ENCODE data around the gene CSNK1G1.

Gene CSNK1G1

GRCh38 chr15:64149893-64150578 lies 205.9 kb downstream of the CSNK1G1 start:
- no peak for DNase-seq

DNA sequence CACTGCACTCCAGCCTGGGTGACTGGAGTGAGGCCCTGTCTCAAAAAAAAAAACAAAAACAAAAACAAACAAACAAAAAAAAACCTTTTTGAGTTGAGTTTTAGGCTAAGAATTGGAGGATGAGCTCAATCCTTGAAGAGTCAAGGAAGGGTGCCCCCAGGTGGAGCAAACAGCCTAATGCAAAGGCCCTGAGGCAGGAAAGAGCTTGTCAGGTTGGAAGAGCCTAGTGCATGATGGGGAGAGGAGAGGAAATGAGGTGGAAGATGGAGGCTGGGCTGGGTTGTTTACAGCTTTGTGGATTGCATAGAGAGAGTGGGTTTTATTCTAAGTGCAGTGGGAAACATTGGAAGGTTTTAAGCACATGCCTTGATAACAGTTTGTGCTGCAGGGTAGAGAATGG lies 206.5 kb downstream of the CSNK1G1 start:
- no peak for DNase-seq

DNA sequence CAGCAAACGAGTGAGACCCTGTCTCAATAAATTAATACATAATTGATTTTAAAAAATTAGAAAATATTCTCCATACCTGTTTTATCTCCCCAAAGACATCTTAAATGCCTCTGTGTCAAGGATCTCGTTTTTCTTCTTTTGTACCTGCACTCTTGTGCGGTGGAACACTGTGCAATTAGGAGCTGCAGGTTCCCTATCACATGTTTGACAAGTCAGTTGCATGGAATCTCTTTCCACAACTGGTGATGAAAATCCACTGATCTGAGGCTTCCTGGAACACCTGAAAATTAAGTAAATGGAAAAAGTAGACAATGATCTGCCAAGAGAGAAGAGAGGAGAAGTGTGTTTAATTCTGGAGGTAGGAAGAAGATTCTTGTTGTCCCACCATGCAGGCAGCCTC lies 207.4 kb downstream of the CSNK1G1 start:
- no peak for DNase-seq

DNA sequence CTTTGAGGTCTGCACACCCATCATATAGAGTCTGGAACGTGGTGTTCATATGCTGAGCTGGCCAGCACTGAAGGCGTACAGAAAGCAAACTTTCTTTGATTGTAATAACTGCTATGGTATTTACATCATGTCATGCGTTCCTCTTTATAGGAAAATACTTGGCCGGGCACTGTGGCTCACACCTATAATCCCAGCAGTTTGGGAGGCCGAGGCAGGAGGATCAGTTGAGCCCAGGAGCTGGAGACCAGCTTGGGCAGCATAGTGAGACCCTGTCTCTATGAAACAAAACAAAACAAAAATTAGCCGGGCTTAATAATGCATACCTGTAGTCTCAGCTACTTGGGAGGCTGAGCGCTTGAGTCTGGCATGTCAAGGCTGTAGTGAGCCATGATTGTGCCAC lies 207.8 kb downstream of the CSNK1G1 start:
- no peak for DNase-seq

- no peak for DNase-seq
Measured at GRCh38 chr15:64146885-64147681, 208.9 kb downstream of the CSNK1G1 start.

- no peak for DNase-seq
Measured at GRCh38 chr15:64146520-64146884, 209.5 kb downstream of the CSNK1G1 start.

GRCh38 chr15:64146041-64146440 lies 209.9 kb downstream of the CSNK1G1 start:
- DNase-seq: no peak

GRCh38 chr15:64144565-64145281 lies 211.2 kb downstream of the CSNK1G1 start:
- no peak for DNase-seq

DNA sequence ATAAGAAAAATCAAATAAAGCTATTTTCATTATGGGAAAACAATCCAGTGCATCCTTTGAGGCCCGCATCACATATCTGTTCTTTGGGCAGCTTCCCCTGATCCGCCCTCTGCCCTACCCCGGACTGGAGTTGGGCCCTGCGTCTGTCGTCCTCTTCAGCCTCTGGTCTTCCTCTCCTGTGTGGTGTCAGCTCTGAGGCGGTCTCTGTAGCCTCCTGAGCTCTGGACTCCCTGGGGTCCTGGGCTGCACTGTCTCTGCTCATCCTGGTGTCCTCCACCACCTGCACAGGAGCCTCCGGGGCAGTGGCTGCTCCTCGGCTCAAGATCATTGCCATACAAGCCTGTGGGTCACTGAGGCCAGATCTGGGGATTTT lies 211.8 kb downstream of the CSNK1G1 start:
- no peak for DNase-seq

- no peak for DNase-seq
Measured at GRCh38 chr15:64143276-64143675, 212.7 kb downstream of the CSNK1G1 start.

DNA sequence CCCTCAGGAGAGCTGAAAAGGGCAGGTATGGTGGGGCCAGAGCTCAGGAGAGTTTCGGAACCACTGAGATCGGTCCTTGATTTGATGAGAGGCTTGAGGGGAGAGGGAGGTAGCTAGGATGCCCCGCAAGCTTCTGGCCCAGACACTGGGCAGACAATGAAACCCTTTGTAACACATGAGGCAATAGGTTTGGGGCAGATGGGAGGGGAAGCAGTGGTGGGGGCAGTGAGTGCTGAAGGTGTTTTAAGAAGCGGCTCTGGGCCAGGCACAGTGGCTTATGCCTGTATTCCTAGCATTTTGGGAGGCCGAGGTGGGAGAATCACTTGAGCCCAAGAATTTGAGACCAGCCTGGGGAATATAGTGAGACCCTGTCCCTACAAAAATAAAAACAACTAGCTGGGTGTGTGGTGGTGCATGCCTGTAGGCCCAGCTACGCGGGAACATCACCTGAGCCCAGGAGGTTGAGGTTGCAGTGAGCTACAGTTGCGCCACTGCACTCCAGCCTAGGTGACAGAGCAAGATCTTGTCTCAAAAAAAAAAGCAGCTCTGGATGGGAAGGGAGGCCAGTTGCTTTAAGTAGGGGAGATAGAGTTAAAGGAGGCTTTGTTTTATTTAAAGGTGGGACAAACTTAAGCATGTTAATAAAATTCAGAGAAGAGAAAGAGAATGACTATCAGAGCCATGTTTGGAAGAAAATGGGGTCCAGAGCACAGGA lies 214.0 kb downstream of the CSNK1G1 start:
- DNase-seq: no peak

- DNase-seq: no peak
Measured at GRCh38 chr15:64138331-64138941, 217.5 kb downstream of the CSNK1G1 start.

GRCh38 chr15:64137226-64137833 lies 218.6 kb downstream of the CSNK1G1 start:
- DNase-seq: no peak

DNA sequence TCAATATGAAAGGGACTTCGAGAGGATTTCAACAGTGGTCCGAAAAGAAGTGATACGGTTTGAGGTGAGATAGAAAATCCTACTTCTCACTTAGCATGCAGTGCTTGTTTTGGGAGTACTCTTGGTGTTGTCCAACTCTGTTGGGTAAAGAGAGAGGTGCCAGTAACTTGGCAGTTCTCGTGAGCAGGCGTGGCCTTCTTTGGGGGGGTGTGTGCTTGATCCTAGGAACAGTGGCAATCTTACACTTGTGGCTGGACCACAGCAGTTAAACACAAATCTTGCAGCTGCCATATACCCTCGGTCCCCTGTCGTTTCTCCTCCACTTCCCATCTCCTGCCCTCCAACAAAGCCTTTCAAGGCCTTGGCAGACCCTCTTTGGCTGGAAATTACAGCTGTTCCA lies 219.6 kb downstream of the CSNK1G1 start:
- DNase-seq: no peak

GRCh38 chr15:64134345-64134829 lies 221.6 kb downstream of the CSNK1G1 start:
- no peak for DNase-seq

GRCh38 chr15:64133623-64134344 lies 222.2 kb downstream of the CSNK1G1 start:
- no peak for DNase-seq

GRCh38 chr15:64132217-64132616 lies 223.8 kb downstream of the CSNK1G1 start:
- DNase-seq: no peak

DNA sequence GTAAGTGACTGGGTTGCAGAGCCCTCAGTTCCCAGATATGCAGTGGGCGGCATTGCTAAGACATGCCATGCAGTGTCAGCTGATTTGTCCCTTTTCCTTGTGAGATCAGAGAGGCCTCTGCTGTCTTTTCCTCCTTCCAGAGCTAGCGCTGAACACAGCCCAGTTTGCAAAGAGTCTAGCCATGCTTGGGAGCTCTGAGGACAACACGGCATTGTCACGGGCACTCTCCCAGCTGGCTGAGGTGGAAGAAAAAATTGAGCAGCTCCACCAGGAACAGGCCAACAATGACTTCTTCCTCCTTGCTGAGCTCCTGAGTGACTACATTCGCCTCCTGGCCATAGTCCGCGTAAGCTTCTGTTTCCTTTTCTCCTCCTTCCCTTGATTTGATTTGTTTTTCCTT lies 224.4 kb downstream of the CSNK1G1 start:
- no peak for DNase-seq

DNA sequence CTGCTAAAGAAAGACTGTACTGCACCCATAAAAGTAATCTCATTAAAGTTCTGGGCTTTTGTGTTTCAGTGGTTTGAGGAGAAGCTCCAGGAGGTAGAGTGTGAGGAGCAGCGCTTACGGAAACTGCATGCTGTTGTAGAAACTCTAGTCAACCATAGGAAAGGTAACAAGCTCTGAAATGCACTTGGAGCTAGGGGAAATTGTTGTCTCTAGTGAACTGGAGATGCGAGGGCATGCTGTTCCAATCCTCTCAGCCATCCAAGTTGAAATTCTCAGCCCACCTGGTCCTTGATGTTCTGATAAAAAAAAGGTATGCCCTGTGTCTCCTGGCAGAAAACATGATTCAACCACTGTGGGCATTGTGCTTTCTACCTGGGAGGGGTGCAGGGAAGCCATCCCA lies 225.8 kb downstream of the CSNK1G1 start:
- no peak for DNase-seq

GRCh38 chr15:64127521-64128270 lies 228.3 kb downstream of the CSNK1G1 start:
- no peak for DNase-seq

- DNase-seq: no peak
Measured at GRCh38 chr15:64125978-64126377, 230.0 kb downstream of the CSNK1G1 start.
